SIG-M5 treated with dmso at 0.1 percent for 504 hours (cell line): ENCODE results near the gene CNR1.
"Not testable (repeated sequence)": the region's sequence is repeated elsewhere in the genome, so short reads cannot be mapped to it uniquely, and the experiment has no call there.

Source experiments
- DNase-seq: peaks from one replicate; lab custom pipeline; 2025; ENCODE audit not compliant: unreplicated experiment; lab: John Stamatoyannopoulos, UW

Gene CNR1

DNA sequence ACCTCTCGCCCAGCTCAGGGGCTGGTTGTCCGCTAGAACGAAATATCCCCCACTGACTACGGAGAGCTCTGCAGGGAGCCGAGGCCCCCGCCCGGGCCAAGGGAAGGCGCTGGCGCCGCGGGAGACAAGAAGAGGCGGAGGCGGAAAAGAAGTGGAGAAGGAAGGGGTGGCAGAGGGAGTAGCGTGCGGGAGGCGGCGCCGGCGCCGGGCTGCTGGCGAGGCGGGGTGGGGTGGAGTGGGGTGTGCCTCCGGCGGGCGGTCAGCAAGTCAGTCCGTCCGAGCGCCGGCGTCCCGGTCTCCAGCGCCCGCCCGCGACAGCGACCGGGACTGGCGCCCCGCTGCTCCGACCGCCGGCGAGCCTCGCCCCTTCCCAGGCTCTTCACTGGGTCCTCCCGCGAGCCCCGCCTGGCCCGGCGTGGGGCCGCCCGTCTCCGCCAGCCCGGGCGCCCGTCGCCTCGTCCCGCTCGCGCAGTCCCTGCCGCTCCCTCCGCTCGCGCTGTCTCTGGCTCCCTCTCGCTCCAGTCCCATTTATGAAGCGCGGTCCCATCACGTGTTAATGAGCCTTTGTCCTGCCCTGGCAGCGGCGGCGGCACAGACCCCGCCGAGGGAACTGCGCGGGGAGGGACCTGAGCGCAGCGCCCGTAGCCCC lies at the start of gene CNR1:
CNR1 (minus strand) TSS at position 504 of the 649 bp plus-strand sequence. CDS start 21,073 bp downstream, outside the sequence.
- no peak for DNase-seq

DNA sequence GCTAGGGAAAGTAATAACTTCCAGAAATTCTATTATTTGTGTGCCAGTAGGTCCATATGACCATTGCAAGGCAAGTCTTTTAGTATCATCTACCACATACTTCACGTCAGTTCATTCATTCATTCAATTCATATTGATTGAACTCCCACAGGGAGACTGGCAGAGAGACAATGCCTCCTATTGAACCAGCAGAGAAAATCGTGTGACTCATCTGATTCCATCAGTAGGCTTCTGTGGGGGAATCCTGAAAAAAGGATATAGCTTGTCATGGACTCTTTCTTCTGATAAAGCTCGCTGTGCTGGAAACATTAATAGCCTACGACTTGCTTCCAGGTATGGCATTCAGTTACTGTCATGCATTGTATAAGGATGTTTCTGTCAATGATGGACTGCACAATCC lies 45.3 kb upstream of the CNR1 start:
- DNase-seq: no peak

DNA sequence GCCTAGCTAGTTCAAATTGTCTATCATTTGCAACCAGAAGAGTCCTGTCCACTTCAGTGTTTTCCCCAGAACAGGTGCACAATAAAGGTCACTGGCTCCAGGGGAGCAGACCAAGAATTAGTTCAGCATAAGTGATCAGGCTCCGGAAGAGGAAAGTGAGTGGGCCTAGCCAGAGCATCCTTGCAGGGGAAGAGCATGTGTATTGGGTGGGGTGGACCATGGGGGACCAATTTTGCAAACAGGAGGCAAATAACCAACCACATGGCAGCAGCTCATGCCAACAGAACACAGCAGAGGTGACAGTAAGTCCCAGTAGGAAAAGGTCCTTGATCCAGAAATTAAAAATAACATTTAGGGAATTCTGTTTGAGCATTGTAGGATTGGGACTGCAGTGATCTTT lies 43.2 kb upstream of the CNR1 start:
- DNase-seq: no peak

DNA sequence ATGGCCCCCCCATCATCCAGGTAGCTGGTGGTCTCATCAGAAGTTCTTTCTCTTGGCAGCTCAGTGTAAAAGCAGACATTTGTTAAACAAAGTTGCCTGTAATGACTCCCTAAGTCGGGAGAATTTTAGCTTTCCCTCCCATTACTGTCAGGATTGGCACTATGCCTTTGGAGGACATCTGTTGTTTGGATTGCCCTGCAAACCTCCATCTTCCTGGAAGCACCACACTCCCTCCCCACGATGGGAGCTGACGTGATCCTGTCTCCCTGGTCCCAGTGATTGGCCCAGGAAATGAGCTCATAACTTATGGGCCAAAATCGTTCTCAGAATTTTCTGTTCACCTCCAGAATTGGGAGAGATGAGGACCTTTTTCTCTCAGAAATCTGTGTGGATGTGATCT lies 42.6 kb upstream of the CNR1 start:
- DNase-seq: no peak

GRCh38 chr6:88201734-88202133 lies 35.6 kb upstream of the CNR1 start:
- not testable (repeated sequence) for DNase-seq

DNA sequence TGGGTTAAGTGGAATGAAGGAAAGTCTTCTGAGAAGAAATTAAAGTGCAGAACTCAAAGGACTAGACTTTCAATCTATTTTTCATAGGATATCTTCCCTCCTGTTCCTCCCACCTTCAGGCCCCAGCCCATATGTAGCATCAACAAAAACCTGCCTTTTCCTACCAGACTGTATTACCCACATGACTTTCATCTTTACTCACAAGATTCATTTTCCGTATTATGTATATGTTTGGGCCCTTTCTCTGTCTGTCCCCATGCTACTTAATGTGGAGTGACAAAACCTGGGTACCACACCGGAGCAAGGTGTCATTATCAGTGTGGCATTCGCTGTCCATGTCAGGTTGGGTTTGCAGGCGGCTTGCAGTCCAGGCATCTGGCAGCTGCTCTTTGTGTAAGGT lies 18.8 kb upstream of the CNR1 start:
- DNase-seq: no peak

DNA sequence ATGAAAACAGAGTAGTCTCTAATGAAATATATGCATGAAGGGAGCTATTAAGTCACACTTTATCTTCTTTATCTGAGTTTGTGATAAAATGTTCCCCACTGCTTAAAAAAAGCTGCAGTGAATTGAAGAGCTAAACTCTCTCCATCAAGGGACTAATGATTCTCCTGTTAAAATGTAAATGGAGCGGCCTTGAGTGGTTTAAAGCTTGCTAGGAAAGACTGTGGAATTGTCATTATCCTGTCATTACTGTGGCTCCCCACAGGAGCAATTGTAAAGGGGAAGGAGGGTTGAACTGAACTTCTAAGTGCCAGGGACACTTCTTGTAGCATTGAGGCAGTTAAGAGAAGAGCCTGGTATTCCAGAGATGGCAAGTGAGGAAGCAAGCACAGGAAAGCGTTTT lies 17.3 kb upstream of the CNR1 start:
- DNase-seq: no peak

DNA sequence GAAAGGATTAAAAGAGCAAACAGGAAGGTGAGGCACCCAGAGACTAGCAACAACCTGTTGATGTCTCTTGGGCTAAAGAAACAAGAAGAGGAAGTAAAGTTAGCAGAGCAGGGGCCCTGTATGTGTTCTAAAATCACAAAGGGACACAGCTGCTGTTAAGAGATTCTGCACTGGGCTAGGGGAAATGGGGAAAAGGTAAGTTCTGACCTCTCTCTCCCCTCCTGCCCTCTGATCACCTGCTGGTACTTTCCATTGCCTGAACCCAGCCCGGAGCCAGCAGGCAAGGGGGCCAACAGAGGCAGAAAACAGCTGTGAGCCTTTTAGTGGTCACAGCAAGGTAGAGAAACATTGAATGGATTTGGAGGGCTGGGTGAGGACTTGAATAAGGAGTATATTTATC lies 13.5 kb upstream of the CNR1 start:
- no peak for DNase-seq

GRCh38 chr6:88177961-88178464 lies 11.9 kb upstream of the CNR1 start:
- peak; percentile 59 for DNase-seq

GRCh38 chr6:88174906-88175305 lies 8.8 kb upstream of the CNR1 start:
- DNase-seq: no peak

DNA sequence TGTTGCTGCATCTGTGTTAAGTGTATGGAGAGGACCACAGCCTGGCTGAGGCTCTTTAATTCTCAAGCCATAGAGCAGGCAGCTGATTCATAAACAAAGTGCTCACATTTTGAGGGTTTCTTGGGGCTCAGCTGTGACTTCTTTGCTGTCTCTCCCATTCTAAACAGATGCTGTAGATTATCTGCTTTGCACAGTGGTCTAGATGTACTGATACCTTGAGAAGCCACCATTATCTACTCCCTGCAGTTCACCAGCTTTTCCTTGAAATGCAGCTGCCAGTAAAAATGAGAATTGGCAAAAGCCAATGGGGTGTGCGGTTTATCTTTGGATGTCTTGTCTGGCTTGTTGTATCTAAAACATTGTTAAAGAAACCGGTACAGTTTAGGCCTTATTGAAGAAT lies 5.2 kb upstream of the CNR1 start:
- no peak for DNase-seq

GRCh38 chr6:88168362-88168761 lies 2.2 kb upstream of the CNR1 start:
- no peak for DNase-seq

DNA sequence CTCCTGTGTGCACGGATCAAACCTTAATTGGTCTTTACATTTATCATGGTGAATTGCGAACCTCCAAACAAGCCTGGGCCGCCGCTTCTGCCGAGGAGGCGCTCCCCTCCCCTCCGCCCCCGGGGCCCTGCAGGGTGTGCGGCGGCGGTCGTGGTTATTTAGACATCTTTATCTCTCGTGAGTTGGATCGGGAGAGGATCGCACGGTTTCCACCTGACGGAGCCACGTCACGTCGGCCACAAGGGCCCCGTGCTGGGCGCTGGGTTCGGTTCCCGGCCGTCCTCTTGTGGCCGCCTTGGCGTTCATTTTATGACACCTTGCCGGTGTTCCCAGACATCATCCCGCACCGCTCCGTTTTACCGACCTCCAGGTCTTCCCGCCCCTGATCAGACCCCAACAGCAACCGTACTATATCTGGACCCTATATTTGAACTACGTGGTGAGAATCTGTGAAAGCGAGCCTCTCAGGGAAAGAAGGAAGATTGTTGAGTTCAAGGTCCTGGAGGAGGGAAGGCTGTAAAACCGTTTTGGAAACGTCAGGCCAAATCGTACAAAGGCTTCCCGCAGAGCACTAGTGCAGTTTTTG lies 1.3 kb upstream of the CNR1 start:
- no peak for DNase-seq

GRCh38 chr6:88166493-88167351 lies 575 bp upstream of the CNR1 start:
- no peak for DNase-seq

DNA sequence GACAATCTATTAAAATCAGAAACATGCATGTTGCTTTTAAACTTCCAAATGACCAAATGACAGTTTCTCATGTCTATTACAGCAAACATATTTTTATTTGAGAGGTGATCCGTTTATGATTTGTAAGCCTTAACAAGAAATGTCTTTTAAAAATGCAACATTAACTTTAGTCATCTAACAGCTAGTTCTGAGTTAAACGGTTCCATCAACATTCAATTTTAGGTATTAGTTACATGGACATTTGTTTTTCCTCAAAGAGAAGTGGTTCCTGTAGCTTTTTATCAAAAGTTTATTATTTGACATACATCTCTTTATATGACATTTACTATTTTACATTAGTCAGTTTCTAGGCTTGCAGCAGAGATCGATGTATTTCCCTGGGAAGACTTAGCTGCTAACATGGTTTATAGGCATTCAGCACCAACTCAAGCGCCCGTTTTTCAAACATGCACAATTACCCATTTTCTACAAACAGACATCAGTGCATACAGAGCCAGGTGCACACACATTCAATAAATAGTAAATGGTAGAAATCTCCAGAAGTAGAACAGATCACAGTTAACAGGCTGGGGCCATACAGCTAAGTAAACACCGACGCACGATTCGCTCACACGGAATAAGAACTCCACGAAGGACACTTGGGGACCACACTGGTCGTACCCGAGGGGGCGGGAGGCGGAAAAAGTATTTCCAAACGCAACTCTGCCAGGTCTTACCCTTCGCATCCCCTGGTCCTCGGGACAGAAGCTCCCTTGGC lies 882 bp downstream of the CNR1 start:
- DNase-seq: no peak

GRCh38 chr6:88164061-88164460 lies 2.1 kb downstream of the CNR1 start:
- no peak for DNase-seq

GRCh38 chr6:88163616-88164015 lies 2.5 kb downstream of the CNR1 start:
- no peak for DNase-seq

GRCh38 chr6:88161940-88162339 lies 4.2 kb downstream of the CNR1 start:
- no peak for DNase-seq

DNA sequence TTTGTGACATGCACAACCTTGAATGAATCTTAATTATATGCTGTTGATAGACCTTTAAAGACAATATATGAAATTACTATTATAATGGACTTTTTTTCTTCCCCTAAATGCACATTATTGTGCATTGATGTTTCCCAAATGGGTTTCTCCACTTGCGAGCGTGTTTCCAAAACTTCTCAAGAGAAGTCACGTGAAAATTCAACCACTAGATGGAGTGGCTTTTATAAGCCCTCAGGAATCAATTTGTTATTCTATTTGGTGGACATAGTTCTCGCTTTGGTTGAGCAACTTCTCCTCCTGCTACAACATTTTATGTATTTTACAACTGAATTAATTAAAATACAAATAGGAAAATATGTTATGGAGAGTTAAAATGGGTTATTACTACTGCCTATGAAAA lies 9.0 kb downstream of the CNR1 start:
- no peak for DNase-seq

- no peak for DNase-seq
These were observed 20.7 kb downstream of the CNR1 start for GRCh38 chr6:88145298-88145963.
